Testis (tissue), 2 donors: Measurements from ENCODE around the gene COQ7.

Source experiments
- CTCF ChIP-seq, 3 experiments: fragments of 450-650 bp in 2 of 3; fragments of 200-600 bp in 1 of 3; sonication (generic) in 1 of 3; IDR thresholded peaks; one replicate each; pipeline ENCODE4 v1.5.1; 2016 to 2019; ENCODE audit warnings: antibody characterized with exemption in 3 of 3, mild to moderate bottlenecking in 2 of 3, moderate library complexity in 1 of 3
- POLR2A ChIP-seq: fragments of 450-650 bp; IDR thresholded peaks from one replicate; pipeline ENCODE4 v1.6.1; 2017; ENCODE audit warnings: antibody characterized with exemption, mild to moderate bottlenecking, moderate library complexity

- TF ChIP-seq CTCF (IDR thresholded peaks at IDR 0.05) (no peak), POLR2A (no peak)
These were observed 39.2 kb downstream of the COQ7 start for GRCh38 chr16:19106625-19107020.
